ENCODE data around the gene UGT1A3.

DNA sequence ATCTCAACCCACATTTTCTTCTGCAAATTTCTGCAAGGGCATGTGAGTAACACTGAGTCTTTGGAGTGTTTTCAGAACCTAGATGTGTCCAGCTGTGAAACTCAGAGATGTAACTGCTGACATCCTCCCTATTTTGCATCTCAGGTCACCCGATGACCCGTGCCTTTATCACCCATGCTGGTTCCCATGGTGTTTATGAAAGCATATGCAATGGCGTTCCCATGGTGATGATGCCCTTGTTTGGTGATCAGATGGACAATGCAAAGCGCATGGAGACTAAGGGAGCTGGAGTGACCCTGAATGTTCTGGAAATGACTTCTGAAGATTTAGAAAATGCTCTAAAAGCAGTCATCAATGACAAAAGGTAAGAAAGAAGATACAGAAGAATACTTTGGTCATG lies 39.2 kb downstream of the UGT1A3 start:
- TF ChIP-seq SP1 (IDR thresholded peaks at IDR 0.05) (no peak), ARNT (IDR thresholded peaks at IDR 0.05) (no peak), FOXK2 (IDR thresholded peaks at IDR 0.05) (no peak), SUZ12 (IDR thresholded peaks at IDR 0.05) (no peak), LEF1 (IDR thresholded peaks at IDR 0.05; ENCODE audit: borderline replicate concordance) (no peak), FOXA1 (IDR thresholded peaks at IDR 0.05) (no peak), L3MBTL2 (conservative IDR thresholded peaks at IDR 0.05) (no peak), ZNF384 (IDR thresholded peaks at IDR 0.05) (no peak), FOXM1 (IDR thresholded peaks at IDR 0.05; ENCODE audit: borderline replicate concordance) (no peak)
- TF ChIP-seq, protein P1, sequence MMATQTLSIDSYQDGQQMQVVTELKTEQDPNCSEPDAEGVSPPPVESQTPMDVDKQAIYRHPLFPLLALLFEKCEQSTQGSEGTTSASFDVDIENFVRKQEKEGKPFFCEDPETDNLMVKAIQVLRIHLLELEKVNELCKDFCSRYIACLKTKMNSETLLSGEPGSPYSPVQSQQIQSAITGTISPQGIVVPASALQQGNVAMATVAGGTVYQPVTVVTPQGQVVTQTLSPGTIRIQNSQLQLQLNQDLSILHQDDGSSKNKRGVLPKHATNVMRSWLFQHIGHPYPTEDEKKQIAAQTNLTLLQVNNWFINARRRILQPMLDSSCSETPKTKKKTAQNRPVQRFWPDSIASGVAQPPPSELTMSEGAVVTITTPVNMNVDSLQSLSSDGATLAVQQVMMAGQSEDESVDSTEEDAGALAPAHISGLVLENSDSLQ (IDR thresholded peaks at IDR 0.05): no peak

Measured in HEK293T (cell line).